ENCODE measurements around the gene PRCC. TPM values are rescaled to one million over a fixed set of nuclear protein-coding genes. Genes with fewer than 3 reads are reported as not detected.
A peak's percentile ranks its signal among the peaks of the same experiment; 100 is the strongest.

PRCC gene
- total and polyA plus RNA-seq, 12 donors = 32.1 to 56.9 (median 44.2) TPM

- H3K27ac ChIP-seq = peak overlapping the region; percentile 59 to 96 (median 88)
- TF ChIP-seq, protein P1, sequence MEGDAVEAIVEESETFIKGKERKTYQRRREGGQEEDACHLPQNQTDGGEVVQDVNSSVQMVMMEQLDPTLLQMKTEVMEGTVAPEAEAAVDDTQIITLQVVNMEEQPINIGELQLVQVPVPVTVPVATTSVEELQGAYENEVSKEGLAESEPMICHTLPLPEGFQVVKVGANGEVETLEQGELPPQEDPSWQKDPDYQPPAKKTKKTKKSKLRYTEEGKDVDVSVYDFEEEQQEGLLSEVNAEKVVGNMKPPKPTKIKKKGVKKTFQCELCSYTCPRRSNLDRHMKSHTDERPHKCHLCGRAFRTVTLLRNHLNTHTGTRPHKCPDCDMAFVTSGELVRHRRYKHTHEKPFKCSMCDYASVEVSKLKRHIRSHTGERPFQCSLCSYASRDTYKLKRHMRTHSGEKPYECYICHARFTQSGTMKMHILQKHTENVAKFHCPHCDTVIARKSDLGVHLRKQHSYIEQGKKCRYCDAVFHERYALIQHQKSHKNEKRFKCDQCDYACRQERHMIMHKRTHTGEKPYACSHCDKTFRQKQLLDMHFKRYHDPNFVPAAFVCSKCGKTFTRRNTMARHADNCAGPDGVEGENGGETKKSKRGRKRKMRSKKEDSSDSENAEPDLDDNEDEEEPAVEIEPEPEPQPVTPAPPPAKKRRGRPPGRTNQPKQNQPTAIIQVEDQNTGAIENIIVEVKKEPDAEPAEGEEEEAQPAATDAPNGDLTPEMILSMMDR (IDR thresholded peaks at IDR 0.05) = no peak
- ATAC-seq (peak in 2 of 8 donors; percentile 0 to 2), DNase-seq (no peak)
- peaks cover 10 to 56% (median 35%) of the 10 kb centered on the region in 9 donors for H3K4me1 ChIP-seq
- no peaks in the 10 kb centered on the region for H3K27me3 ChIP-seq
- H3K36me3 ChIP-seq = peaks cover 0 to 59% (median 34%) of the 10 kb centered on the region in 9 donors
- 57 to 58% methylated on average over 8 of the region's 8 CpGs for WGBS, 2 donors
- H3K4me3 ChIP-seq = peak overlapping the region in 8 of 10 donors; percentile 9 to 87 (median 74)
- no peaks in the 10 kb centered on the region for H3K9me3 ChIP-seq
- intact Hi-C loops (cut with DNase I) = loop anchor here in 3 of 10 donors (1.0 to 10.0 kb wide), 3 partner anchors 15 to 237 kb away; partner anchors contain the start of genes PRCC (in 2 of the 3) and MEF2D (in 1 of the 3)
These were observed 25.8 kb upstream of the PRCC start for GRCh38 chr1:156741481-156741983.

DNA sequence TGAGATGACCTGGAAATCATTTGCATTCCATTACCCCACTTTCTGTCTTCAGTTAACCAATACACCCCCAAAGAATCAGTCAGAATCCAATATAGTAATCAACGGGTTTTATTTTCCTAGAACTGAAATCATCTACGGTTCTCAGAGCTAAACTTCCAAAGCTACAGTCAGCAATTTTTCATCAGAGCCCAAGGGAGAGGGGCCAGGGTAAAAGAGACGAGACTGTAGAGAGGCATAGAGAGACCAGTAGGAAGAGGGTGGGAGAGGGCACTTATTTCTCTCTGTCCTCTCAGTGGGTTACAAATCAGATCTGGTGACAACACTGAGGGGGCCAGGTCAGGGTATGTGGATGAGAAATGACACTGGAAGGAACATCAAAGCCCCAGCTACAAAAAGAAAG lies 25.3 kb upstream of the PRCC start:
- peak overlapping the region in 9 of 10 donors; percentile 61 to 96 (median 89) for H3K27ac ChIP-seq
- intact Hi-C loops (cut with DNase I) = loop anchor here in 1 of 10 donors (10.0 kb wide), 1 partner anchor 237 kb away; the partner anchor contains the start of gene MEF2D
- ATAC-seq = no peak
- H3K4me1 ChIP-seq = peaks cover 10 to 60% (median 37%) of the 10 kb centered on the region in 9 donors
- 87 to 91% methylated on average over 3 of the region's 3 CpGs for WGBS, 2 donors
- H3K4me3 ChIP-seq = peak overlapping the region in 1 of 10 donors; percentile 67
- no peak for DNase-seq
- H3K9me3 ChIP-seq = no peaks in the 10 kb centered on the region
- H3K36me3 ChIP-seq = peaks cover 0 to 54% (median 29%) of the 10 kb centered on the region in 9 donors
- H3K27me3 ChIP-seq = no peaks in the 10 kb centered on the region
- TF ChIP-seq, protein P1 (IDR thresholded peaks at IDR 0.05) = no peak

GRCh38 chr1:156742801-156743200 lies 24.5 kb upstream of the PRCC start:
- no peak for DNase-seq
- WGBS, 2 donors = 91 to 94% methylated on average over 4 of the region's 4 CpGs
- no peak for ATAC-seq
- H3K36me3 ChIP-seq = peaks cover 0 to 46% (median 23%) of the 10 kb centered on the region in 9 donors
- TF ChIP-seq, protein P1 (IDR thresholded peaks at IDR 0.05) = no peak
- H3K27ac ChIP-seq = peak overlapping the region in 1 of 10 donors; percentile 96
- no peaks in the 10 kb centered on the region for H3K27me3 ChIP-seq
- H3K9me3 ChIP-seq = no peaks in the 10 kb centered on the region
- intact Hi-C loops (cut with DNase I) = loop anchor here in 1 of 10 donors (10.0 kb wide), 1 partner anchor 238 kb away; the partner anchor contains the start of gene MEF2D
- H3K4me3 ChIP-seq = no peak overlapping the region
- H3K4me1 ChIP-seq = peaks cover 14 to 67% (median 43%) of the 10 kb centered on the region in 9 donors

DNA sequence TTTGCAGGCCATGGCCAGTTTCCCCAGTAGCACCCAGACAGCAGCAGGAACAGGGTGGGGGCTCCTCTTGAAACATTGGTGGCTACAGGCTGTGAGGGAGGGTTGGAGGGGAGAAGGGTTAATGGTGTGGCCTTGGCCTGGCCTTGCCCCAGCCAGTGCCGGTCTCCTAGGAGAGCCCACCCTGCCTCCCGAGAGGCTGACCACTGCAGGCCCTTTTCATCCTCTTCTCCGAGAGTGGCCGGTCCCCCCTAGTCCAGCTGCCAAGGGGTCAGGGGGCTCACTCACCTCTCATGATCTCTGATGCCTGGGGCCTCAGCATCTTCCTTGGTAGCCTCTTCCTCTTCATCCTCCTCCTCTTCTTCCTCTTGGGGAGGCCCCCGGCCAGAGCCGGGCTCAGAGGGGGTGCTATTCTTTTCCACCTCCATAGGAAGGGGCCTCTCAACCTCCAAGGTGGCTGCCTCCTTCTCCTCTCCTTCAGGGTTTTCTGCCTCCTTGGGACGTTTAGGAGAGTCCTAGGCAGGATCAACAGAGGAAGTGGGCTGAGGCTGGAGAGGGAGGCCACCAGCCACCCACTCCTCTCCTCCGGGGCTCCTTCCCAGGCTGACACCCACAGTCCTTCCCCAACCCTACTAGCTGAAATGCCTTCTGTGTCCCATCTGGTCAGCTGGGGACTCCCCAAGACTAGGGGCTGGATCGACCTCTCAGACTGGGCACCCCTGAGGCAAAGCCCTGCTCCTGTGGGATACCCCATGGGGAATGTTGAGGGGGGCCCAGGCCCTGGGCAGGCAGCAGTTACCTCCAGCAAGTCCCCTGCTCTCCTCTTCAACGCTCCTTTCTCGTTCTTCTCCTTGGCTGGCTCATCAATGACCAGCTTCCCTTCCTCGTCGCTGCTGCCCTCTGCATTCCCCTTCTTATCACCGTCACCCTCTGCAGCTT lies 23.7 kb upstream of the PRCC start:
- DNase-seq = no peak
- H3K36me3 ChIP-seq = peaks cover 0 to 38% (median 21%) of the 10 kb centered on the region in 9 donors
- intact Hi-C loops (cut with DNase I) = loop anchor here in 1 of 10 donors (10.0 kb wide), 1 partner anchor 239 kb away; the partner anchor contains the start of gene MEF2D
- no peak overlapping the region for H3K4me3 ChIP-seq
- 73 to 77% methylated on average over 14 of the region's 14 CpGs for WGBS, 2 donors
- H3K4me1 ChIP-seq = peaks cover 22 to 76% (median 52%) of the 10 kb centered on the region in 9 donors
- H3K27me3 ChIP-seq = no peaks in the 10 kb centered on the region
- peak overlapping the region in 7 of 10 donors; percentile 18 to 100 (median 95) for H3K27ac ChIP-seq
- no peaks in the 10 kb centered on the region for H3K9me3 ChIP-seq
- TF ChIP-seq, protein P1 (IDR thresholded peaks at IDR 0.05) = no peak
- no peak for ATAC-seq

All from heart right ventricle (tissue), 16 donors.